Esophagus squamous epithelium (tissue), 5 donors: ENCODE results near the gene TRIM23. TPM values are rescaled to one million over a fixed set of nuclear protein-coding genes. Genes with fewer than 3 reads are reported as not detected.

Source experiments
- DNase-seq: peaks from one replicate; lab custom pipeline; 2025; lab: John Stamatoyannopoulos, UW
- H3K27ac ChIP-seq, 4 donors: fragments of 200-600 bp; sonication (generic); one replicate each; pipeline ENCODE4 v1.5.1; 2016 to 2019; ENCODE audit warnings: mild to moderate bottlenecking in 1 of 4
- H3K27me3 ChIP-seq, 4 donors: fragments of 200-600 bp; sonication (generic); 1 replicate in 3 of 4; 2 replicates in 1 of 4; pipeline versions ENCODE4 v1.5.1 to v1.6.0; 2017 to 2021; ENCODE audit warnings: antibody characterized with exemption in 1 of 4
- H3K36me3 ChIP-seq, 3 donors: fragments of 200-600 bp; sonication (generic); one replicate each; pipeline ENCODE4 v1.5.1; 2016 to 2019
- H3K4me1 ChIP-seq, 3 donors: fragments of 200-600 bp; sonication (generic); one replicate each; pipeline ENCODE4 v1.5.1; 2017 to 2019
- H3K4me3 ChIP-seq, 4 donors: fragments of 200-600 bp; sonication (generic); 1 replicate in 3 of 4; 2 replicates in 1 of 4; pipeline ENCODE4 v1.5.1; 2016 to 2019; ENCODE audit warnings: mild to moderate bottlenecking in 2 of 4, moderate library complexity in 1 of 4
- H3K9me3 ChIP-seq, 3 donors: fragments of 200-600 bp; sonication (generic); one replicate each; pipeline ENCODE4 v1.5.1; 2016 to 2019
- CTCF ChIP-seq, 6 experiments: fragments of 450-650 bp in 4 of 6; fragments of 200-600 bp in 2 of 6; sonication (generic) in 2 of 6; IDR thresholded peaks; one replicate each; pipeline ENCODE4 v1.5.1; 2016 to 2019; ENCODE audit warnings: antibody characterized with exemption in 6 of 6, mild to moderate bottlenecking in 4 of 6, moderate library complexity in 4 of 6
- POLR2A ChIP-seq, 4 donors: fragments of 450-650 bp; IDR thresholded peaks; one replicate each; pipeline ENCODE4 v1.6.1; 2017; ENCODE audit warnings: antibody characterized with exemption in 4 of 4, mild to moderate bottlenecking in 4 of 4, moderate library complexity in 3 of 4
- WGBS, 2 donors: methylation state at CpG; one replicate each; pipeline ENCODE4 v1.1.5; 2018; 5-methylcytosine and 5-hydroxymethylcytosine counted together
- intact Hi-C: fragments of 100-400 bp; cut with DNase I; formaldehyde crosslinking; loops from one replicate; pipeline ENCODE4 v1.15.0; 2022
- total RNA-seq, 4 donors: library from RNA; depleted of rRNA; stranded (reverse); fragments of >200 nt; gene quantifications; one replicate each; pipeline ENCODE4 v1.1.0, GENCODE V29; 2016
- donor health status: DM: yes; HTN: yes; CAD: no.

The TRIM23 gene
- total RNA-seq, 4 donors from 2014 or later = 5.5 to 14.1 (median 7.4) TPM

GRCh38 chr5:65570598-65571226 lies 53.4 kb downstream of the TRIM23 start:
- WGBS, 2 donors = 91 to 100% methylated on average over 2 of the region's 2 CpGs
- H3K4me1 ChIP-seq = peaks cover 0 to 7% (median 0%) of the 10 kb centered on the region in 3 donors
- intact Hi-C loops = no loop called here
- H3K27ac ChIP-seq = no peak overlapping the region
- no peaks in the 10 kb centered on the region for H3K27me3 ChIP-seq
- DNase-seq = no peak
- peaks cover 0 to 81% (median 14%) of the 10 kb centered on the region in 3 donors for H3K36me3 ChIP-seq
- TF ChIP-seq CTCF (IDR thresholded peaks at IDR 0.05) (no peak), POLR2A (IDR thresholded peaks at IDR 0.05) (no peak)
- H3K4me3 ChIP-seq = no peak overlapping the region
- H3K9me3 ChIP-seq = no peaks in the 10 kb centered on the region

- Histone ChIP-seq H3K36me3 (peaks cover 0 to 57% (median 11%) of the 10 kb centered on the region in 3 donors), H3K4me3 (no peak overlapping the region), H3K4me1 (peaks cover 6 to 42% (median 17%) of the 10 kb centered on the region in 3 donors), H3K27me3 (no peaks in the 10 kb centered on the region), H3K9me3 (no peaks in the 10 kb centered on the region), H3K27ac (no peak overlapping the region)
- intact Hi-C loops = no loop called here
- no peak for DNase-seq
- TF ChIP-seq POLR2A (IDR thresholded peaks at IDR 0.05) = no peak
- no peak for TF ChIP-seq CTCF (IDR thresholded peaks at IDR 0.05)
- WGBS, 2 donors = 77 to 78% methylated on average over 5 of the region's 5 CpGs
Measured at GRCh38 chr5:65566505-65566904, 57.6 kb downstream of the TRIM23 start.

DNA sequence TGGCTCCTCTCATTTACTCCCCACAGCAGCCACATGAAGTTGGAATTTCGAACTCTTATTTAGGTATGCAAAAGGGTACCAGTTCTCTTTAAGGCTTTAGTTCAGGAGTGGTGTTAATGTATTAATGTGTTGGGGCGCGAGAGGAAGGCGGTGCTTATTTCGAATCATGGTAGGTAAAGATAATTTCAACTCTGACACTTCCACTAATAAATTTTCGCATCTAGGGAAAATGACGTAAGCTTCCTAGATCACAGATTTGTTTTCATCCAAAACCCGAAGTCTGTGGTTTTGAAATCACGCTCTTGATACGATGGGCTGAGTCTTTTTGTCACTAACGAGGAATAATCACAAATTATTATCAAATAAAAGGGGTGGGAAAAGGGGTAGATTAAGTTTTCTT lies 60.4 kb downstream of the TRIM23 start:
- Histone ChIP-seq H3K36me3 (peaks cover 0 to 30% (median 0%) of the 10 kb centered on the region in 3 donors), H3K9me3 (no peaks in the 10 kb centered on the region), H3K27ac (peak overlapping the region; percentile 84 to 94 (median 89)), H3K4me1 (peaks cover 6 to 43% (median 17%) of the 10 kb centered on the region in 3 donors), H3K4me3 (peak overlapping the region; percentile 78 to 85 (median 80)), H3K27me3 (no peaks in the 10 kb centered on the region)
- DNase-seq = no peak
- 7% methylated on average over 11 of the region's 11 CpGs for WGBS, 2 donors
- no peak for TF ChIP-seq POLR2A (IDR thresholded peaks at IDR 0.05)
- intact Hi-C loops = no loop called here

- intact Hi-C loops = no loop called here
Measured at GRCh38 chr5:65562731-65563701, 61.1 kb downstream of the TRIM23 start, which contains the start of the genes CENPK and PPWD1. Gene CENPK, minus strand, starts transcription at chr5:65563168. Its CDS starts 8,261 bp downstream, at chr5:65554907. Gene PPWD1, plus strand, starts transcription at chr5:65563296. Its CDS starts 15 bp downstream, at chr5:65563311.

More at GRCh38 chr5:65562731-65563701, 61.1 kb downstream of the TRIM23 start, which contains the start of the genes CENPK and PPWD1:
- Histone ChIP-seq H3K36me3 (peaks cover 0 to 22% (median 0%) of the 10 kb centered on the region in 3 donors), H3K9me3 (no peaks in the 10 kb centered on the region), H3K27me3 (no peaks in the 10 kb centered on the region), H3K4me1 (peaks cover 6 to 43% (median 17%) of the 10 kb centered on the region in 3 donors), H3K27ac (peak within 1 kb of the TSS; percentile 84 to 94 (median 89)), H3K4me3 (peak within 1 kb of the TSS; percentile 78 to 85 (median 80))
- TF ChIP-seq POLR2A (IDR thresholded peaks at IDR 0.05) (peak in 2 of 4 donors; percentile 42 to 67), CTCF (IDR thresholded peaks at IDR 0.05) (peak in 1 of 6 experiments; percentile 29)
- DNase-seq = peak; percentile 79
- 0 to 1% methylated on average over 24 to 29 of the region's 54 CpGs for WGBS, 2 donors
